OCI-LY1 (cell line): ENCODE results near the gene LPAR3.

Experiments used
- H2AFZ ChIP-seq: fragments of 200-600 bp; sonication (generic), shearing (Covaris generic); 2 replicates; pipeline ENCODE4 v1.6.0; 2014; ENCODE audit warnings: antibody characterized with exemption, mild to moderate bottlenecking, low read length
- H3F3A ChIP-seq: fragments of 200-600 bp; sonication (generic), shearing (Covaris generic); 2 replicates; pipeline ENCODE4 v1.6.0; 2014; ENCODE audit warnings: mild to moderate bottlenecking, antibody characterized with exemption, low read length, moderate library complexity; ENCODE audit not compliant: insufficient read depth
- H3K27ac ChIP-seq: fragments of 200-600 bp; sonication (generic); 2 replicates; pipeline ENCODE4 v1.5.1; 2014; ENCODE audit warnings: low read length, mixed run types, mild to moderate bottlenecking, low read depth; ENCODE audit not compliant: poor library complexity, severe bottlenecking
- H3K27me3 ChIP-seq: fragments of 200-600 bp; sonication (generic); 2 replicates; pipeline ENCODE4 v1.6.0; 2014; ENCODE audit warnings: antibody characterized with exemption, mild to moderate bottlenecking, low read length, moderate library complexity; ENCODE audit not compliant: insufficient read depth
- H3K36me3 ChIP-seq: fragments of 200-600 bp; sonication (generic); 2 replicates; pipeline ENCODE4 v1.6.1; 2014; ENCODE audit warnings: mild to moderate bottlenecking, antibody characterized with exemption, low read length, moderate library complexity, mixed read lengths; ENCODE audit not compliant: insufficient read depth
- H3K4me1 ChIP-seq: fragments of 200-600 bp; sonication (generic); 2 replicates; pipeline ENCODE4 v1.5.1; 2014; ENCODE audit warnings: mild to moderate bottlenecking, low read length, moderate library complexity; ENCODE audit not compliant: insufficient read depth, severe bottlenecking
- H3K4me2 ChIP-seq: fragments of 200-600 bp; sonication (generic), shearing (Covaris generic); 2 replicates; pipeline ENCODE4 v1.6.1; 2014; ENCODE audit warnings: low read length
- H3K4me3 ChIP-seq: fragments of 200-600 bp; sonication (generic); 2 replicates; pipeline ENCODE4 v1.5.1; 2014; ENCODE audit warnings: low read length, low read depth, mild to moderate bottlenecking, mixed read lengths; ENCODE audit not compliant: poor library complexity, severe bottlenecking
- H3K79me2 ChIP-seq: fragments of 200-600 bp; shearing (Covaris generic); 2 replicates; pipeline ENCODE4 v1.6.1; 2016; ENCODE audit warnings: mixed run types, low read length, mixed read lengths; ENCODE audit not compliant: insufficient read depth
- H3K9ac ChIP-seq: fragments of 200-600 bp; sonication (generic), shearing (Covaris generic); 2 replicates; pipeline ENCODE4 v1.6.1; 2014; ENCODE audit warnings: mild to moderate bottlenecking, low read length, mixed read lengths
- H3K9me2 ChIP-seq: fragments of 200-600 bp; sonication (generic), shearing (Covaris generic); 2 replicates; pipeline ENCODE4 v1.6.1; 2014; ENCODE audit warnings: low read depth, mild to moderate bottlenecking, low read length, mixed read lengths
- H3K9me3 ChIP-seq: fragments of 200-600 bp; shearing (Covaris generic); 2 replicates; pipeline ENCODE4 v1.6.1; 2014; ENCODE audit warnings: low read length, mixed read lengths
- H4K20me1 ChIP-seq: fragments of 200-600 bp; sonication (generic), shearing (Covaris generic); 2 replicates; pipeline ENCODE4 v1.6.0; 2016; ENCODE audit warnings: mild to moderate bottlenecking, low read length; ENCODE audit not compliant: insufficient read depth
- CTCF ChIP-seq: fragments of 200-600 bp; sonication (generic), shearing (Covaris generic); IDR thresholded peaks from 2 replicates; pipeline ENCODE4 v1.5.1; 2017; ENCODE audit warnings: mild to moderate bottlenecking, antibody characterized with exemption, low read length, moderate library complexity, mixed read lengths
- EZH2 ChIP-seq: fragments of 200-600 bp; sonication (generic), shearing (Covaris generic); IDR thresholded peaks from 2 replicates; pipeline ENCODE4 v1.8.0; 2017; ENCODE audit warnings: borderline replicate concordance, mixed run types, mild to moderate bottlenecking, antibody characterized with exemption, low read length, moderate library complexity, mixed read lengths

Gene LPAR3

GRCh38 chr1:84870591-84870990 lies 22.4 kb downstream of the LPAR3 start:
- no peaks in the 10 kb centered on the region for H3K4me1 ChIP-seq
- H3K79me2 ChIP-seq = no peaks in the 10 kb centered on the region
- no peak overlapping the region for H3K9ac ChIP-seq
- no peak overlapping the region for H3K4me3 ChIP-seq
- no peak overlapping the region for H3K4me2 ChIP-seq
- H3K36me3 ChIP-seq = no peaks in the 10 kb centered on the region
- H3K9me3 ChIP-seq = no peaks in the 10 kb centered on the region
- H3K9me2 ChIP-seq = no peaks in the 10 kb centered on the region
- H2AFZ ChIP-seq = no peak overlapping the region
- H3K27me3 ChIP-seq = no peaks in the 10 kb centered on the region
- no peak overlapping the region for H3K27ac ChIP-seq
- H4K20me1 ChIP-seq = no peaks in the 10 kb centered on the region
- TF ChIP-seq CTCF = no peak
- no peak for TF ChIP-seq EZH2
- no peaks in the 10 kb centered on the region for H3F3A ChIP-seq

GRCh38 chr1:84869720-84870119 lies 23.3 kb downstream of the LPAR3 start:
- Histone ChIP-seq H3K36me3 (no peaks in the 10 kb centered on the region), H4K20me1 (no peaks in the 10 kb centered on the region), H3K27ac (no peak overlapping the region), H3F3A (no peaks in the 10 kb centered on the region), H3K9me2 (no peaks in the 10 kb centered on the region), H3K27me3 (no peaks in the 10 kb centered on the region), H3K9me3 (no peaks in the 10 kb centered on the region), H2AFZ (no peak overlapping the region), H3K9ac (no peak overlapping the region), H3K4me3 (no peak overlapping the region), H3K4me1 (no peaks in the 10 kb centered on the region), H3K79me2 (no peaks in the 10 kb centered on the region), H3K4me2 (no peak overlapping the region)
- TF ChIP-seq EZH2 = no peak
- TF ChIP-seq CTCF = no peak

- Histone ChIP-seq H3K4me3 (no peak overlapping the region), H3K4me2 (no peak overlapping the region), H2AFZ (no peak overlapping the region), H3K36me3 (no peaks in the 10 kb centered on the region), H3K9me2 (no peaks in the 10 kb centered on the region), H3K27ac (no peak overlapping the region), H3K79me2 (no peaks in the 10 kb centered on the region), H3K4me1 (no peaks in the 10 kb centered on the region), H4K20me1 (no peaks in the 10 kb centered on the region), H3F3A (no peaks in the 10 kb centered on the region), H3K9me3 (no peaks in the 10 kb centered on the region), H3K27me3 (no peaks in the 10 kb centered on the region), H3K9ac (no peak overlapping the region)
- no peak for TF ChIP-seq CTCF
- TF ChIP-seq EZH2 = no peak
Observed at GRCh38 chr1:84862810-84863251, 30.2 kb downstream of the LPAR3 start.
